Measurements from ENCODE around the gene RARB. TPM values are rescaled to one million over a fixed set of nuclear protein-coding genes. Genes with fewer than 3 reads are reported as not detected.

Gene RARB
- polyA plus RNA-seq, 1 donor (not counting 4 experiments of a cell fraction or from before 2014, with no cell fraction given), result 0.03 TPM

DNA sequence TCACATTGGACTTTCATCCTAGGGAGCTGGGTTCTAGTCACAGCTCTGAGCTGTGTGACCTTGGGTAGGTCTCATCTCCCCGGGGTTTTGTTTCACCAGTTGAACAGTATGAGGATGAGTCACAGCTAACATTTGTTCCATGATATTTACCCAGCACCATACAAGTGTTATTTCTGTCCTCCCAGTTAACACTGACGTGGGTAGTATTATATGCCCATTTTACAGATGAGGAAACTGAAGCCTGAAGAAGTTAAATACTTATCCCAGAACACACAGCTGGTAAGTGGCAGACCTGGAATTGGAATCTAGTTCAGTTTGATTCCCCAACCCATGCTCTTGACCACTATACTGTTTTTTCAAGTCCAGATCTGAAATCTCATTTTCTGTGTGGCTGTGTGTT, 908 bp upstream of the RARB start:
- Histone ChIP-seq H3K9ac (ENCODE audit: control insufficient read depth, extremely low read depth, insufficient read depth, low read length) (no peak overlapping the region), H3K27ac (ENCODE audit: control insufficient read depth, insufficient read depth, low read length) (no peak overlapping the region), H3K4me2 (ENCODE audit: control insufficient read depth, extremely low read depth, insufficient read depth, low read depth, low read length) (peak overlapping the region; percentile 59), H3K4me3 (ENCODE audit: control insufficient read depth in 2 of 3, extremely low read depth in 1 of 3, insufficient read depth in 2 of 3, low read depth in 1 of 3, low read length in 3 of 3) (peak overlapping the region in 2 of 3 experiments; percentile 36 to 59), H3K9me3 (ENCODE audit: control insufficient read depth, low read depth, low read length) (no peaks in the 10 kb centered on the region), H3K79me2 (ENCODE audit: control insufficient read depth, insufficient read depth, low read length) (no peaks in the 10 kb centered on the region), H3K9me1 (ENCODE audit: control insufficient read depth, extremely low read depth, insufficient read depth, low read length) (no peaks in the 10 kb centered on the region), H4K20me1 (ENCODE audit: control insufficient read depth, extremely low read depth, insufficient read depth, low read length) (no peaks in the 10 kb centered on the region), H3K4me1 (ENCODE audit: control insufficient read depth, extremely low read depth, insufficient read depth, low read length) (peaks cover 11% of the 10 kb centered on the region), H2AFZ (ENCODE audit: control insufficient read depth, low read length) (no peak overlapping the region), H3K36me3 (ENCODE audit: control insufficient read depth in 2 of 2, extremely low read depth in 1 of 2, insufficient read depth in 2 of 2, low read length in 2 of 2) (no peaks in the 10 kb centered on the region), H3K27me3 (ENCODE audit: control insufficient read depth, extremely low read depth, insufficient read depth, low read length) (peaks cover 7% of the 10 kb centered on the region)
- FAIRE-seq, result no peak
- TF ChIP-seq EZH2 (IDR thresholded peaks at IDR 0.05; ENCODE audit: low read length) (no peak), CTCF (optimal IDR thresholded peaks at IDR 0.05 in 1 of 3, IDR thresholded peaks at IDR 0.05 in 1 of 3, conservative IDR thresholded peaks at IDR 0.05 in 1 of 3; ENCODE audit: extremely low read depth in 1 of 3, insufficient read depth in 2 of 3, low read length in 3 of 3) (no peak)
- dilution Hi-C loops (cut with MboI; ENCODE audit: extremely low pct_ligation_motif_present, low sequenced_read_pairs), result no loop called here
- DNase-seq (ENCODE audit: low read depth, low spot score), result no peak

DNA sequence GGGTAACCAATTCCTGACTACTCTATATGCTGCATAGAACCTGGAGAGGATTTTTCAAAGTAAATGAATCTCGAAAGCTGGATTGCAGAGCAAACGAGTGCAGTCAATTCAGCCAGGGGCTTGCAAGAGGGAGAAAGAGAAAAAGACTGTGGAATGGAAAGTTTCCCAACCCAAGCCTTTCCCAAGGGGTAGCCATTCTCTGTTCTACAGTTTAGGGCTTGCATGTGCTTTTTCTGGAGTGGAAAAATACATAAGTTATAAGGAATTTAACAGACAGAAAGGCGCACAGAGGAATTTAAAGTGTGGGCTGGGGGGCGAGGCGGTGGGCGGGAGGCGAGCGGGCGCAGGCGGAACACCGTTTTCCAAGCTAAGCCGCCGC, 511 bp upstream of the RARB start:
- Histone ChIP-seq H2AFZ (ENCODE audit: control insufficient read depth, low read length) (peak overlapping the region; percentile 53), H3K79me2 (ENCODE audit: control insufficient read depth, insufficient read depth, low read length) (no peaks in the 10 kb centered on the region), H4K20me1 (ENCODE audit: control insufficient read depth, extremely low read depth, insufficient read depth, low read length) (no peaks in the 10 kb centered on the region), H3K9ac (ENCODE audit: control insufficient read depth, extremely low read depth, insufficient read depth, low read length) (no peak overlapping the region), H3K27ac (ENCODE audit: control insufficient read depth, insufficient read depth, low read length) (no peak overlapping the region), H3K9me1 (ENCODE audit: control insufficient read depth, extremely low read depth, insufficient read depth, low read length) (no peaks in the 10 kb centered on the region), H3K4me1 (ENCODE audit: control insufficient read depth, extremely low read depth, insufficient read depth, low read length) (peaks cover 11% of the 10 kb centered on the region), H3K36me3 (ENCODE audit: control insufficient read depth in 2 of 2, extremely low read depth in 1 of 2, insufficient read depth in 2 of 2, low read length in 2 of 2) (no peaks in the 10 kb centered on the region), H3K4me2 (ENCODE audit: control insufficient read depth, extremely low read depth, insufficient read depth, low read depth, low read length) (peak overlapping the region; percentile 59), H3K27me3 (ENCODE audit: control insufficient read depth, extremely low read depth, insufficient read depth, low read length) (peaks cover 7% of the 10 kb centered on the region), H3K4me3 (ENCODE audit: control insufficient read depth in 2 of 3, extremely low read depth in 1 of 3, insufficient read depth in 2 of 3, low read depth in 1 of 3, low read length in 3 of 3) (peak overlapping the region; percentile 12 to 59 (median 36)), H3K9me3 (ENCODE audit: control insufficient read depth, low read depth, low read length) (no peaks in the 10 kb centered on the region)
- TF ChIP-seq CTCF (optimal IDR thresholded peaks at IDR 0.05 in 1 of 3, IDR thresholded peaks at IDR 0.05 in 1 of 3, conservative IDR thresholded peaks at IDR 0.05 in 1 of 3; ENCODE audit: extremely low read depth in 1 of 3, insufficient read depth in 2 of 3, low read length in 3 of 3) (no peak), EZH2 (IDR thresholded peaks at IDR 0.05; ENCODE audit: low read length) (no peak)
- dilution Hi-C loops (cut with MboI; ENCODE audit: extremely low pct_ligation_motif_present, low sequenced_read_pairs), result no loop called here
- DNase-seq (ENCODE audit: low read depth, low spot score) (no peak), FAIRE-seq (no peak)
